Measurements from ENCODE around the gene CALY.
A peak's percentile ranks its signal among the peaks of the same experiment; 100 is the strongest.

Gene CALY

GRCh38 chr10:133309100-133309719 is 27.5 kb downstream of the CALY start:
- DNase-seq: peak; percentile 65

- DNase-seq: peak; percentile 55
Observed at GRCh38 chr10:133308421-133309099, 28.1 kb downstream of the CALY start, which contains the start of the genes TUBGCP2 and ZNF511. Gene TUBGCP2 (minus strand): TSS chr10:133308872. CDS start chr10:133302941, 5,931 bp downstream. Gene ZNF511 (plus strand): TSS chr10:133308914. CDS start chr10:133308944, 30 bp downstream.

GRCh38 chr10:133307776-133308420 is 28.8 kb downstream of the CALY start:
- DNase-seq: peak; percentile 72

GRCh38 chr10:133306941-133307379 is 29.7 kb downstream of the CALY start:
- DNase-seq: no peak

GRCh38 chr10:133306097-133306476 is 30.6 kb downstream of the CALY start:
- no peak for DNase-seq

GRCh38 chr10:133303206-133303605 is 33.5 kb downstream of the CALY start:
- DNase-seq: no peak

GRCh38 chr10:133302230-133302629 is 34.5 kb downstream of the CALY start:
- DNase-seq: no peak

- DNase-seq: no peak
Observed at GRCh38 chr10:133299738-133300137, 37.0 kb downstream of the CALY start.

- DNase-seq: no peak
Observed at GRCh38 chr10:133299224-133299623, 37.5 kb downstream of the CALY start.

- no peak for DNase-seq
Observed at GRCh38 chr10:133298466-133298865, 38.2 kb downstream of the CALY start.

- no peak for DNase-seq
Observed at GRCh38 chr10:133297504-133297903, 39.2 kb downstream of the CALY start.

GRCh38 chr10:133295426-133296320 is 41.0 kb downstream of the CALY start:
- DNase-seq: no peak

- DNase-seq: no peak
Observed at GRCh38 chr10:133294189-133294588, 42.5 kb downstream of the CALY start.

- DNase-seq: no peak
Observed at GRCh38 chr10:133293810-133294119, 42.9 kb downstream of the CALY start.

GRCh38 chr10:133292919-133293809 is 43.5 kb downstream of the CALY start:
- no peak for DNase-seq

- no peak for DNase-seq
Observed at GRCh38 chr10:133289761-133290160, 46.9 kb downstream of the CALY start.

GRCh38 chr10:133287832-133288500 is 48.7 kb downstream of the CALY start:
- no peak for DNase-seq

GRCh38 chr10:133286366-133286765 is 50.3 kb downstream of the CALY start:
- no peak for DNase-seq

GRCh38 chr10:133285217-133285616 is 51.5 kb downstream of the CALY start:
- no peak for DNase-seq

- no peak for DNase-seq
Observed at GRCh38 chr10:133283931-133284330, 52.8 kb downstream of the CALY start.

GRCh38 chr10:133282846-133283390 is 53.8 kb downstream of the CALY start:
- no peak for DNase-seq
